Loucy (cell line): ENCODE data around the gene KIF16B.

Experiments
- H2AFZ ChIP-seq: fragments of 200-600 bp; sonication (generic); 2 replicates; pipeline ENCODE4 v1.6.0; 2016; ENCODE audit warnings: antibody characterized with exemption, mild to moderate bottlenecking, low read length, moderate library complexity
- H3F3A ChIP-seq: fragments of 200-600 bp; 2 replicates; pipeline ENCODE4 v1.6.0; 2016; ENCODE audit warnings: antibody characterized with exemption, low read depth, mild to moderate bottlenecking
- H3K27me3 ChIP-seq: fragments of 200-600 bp; sonication (generic); 2 replicates; pipeline ENCODE4 v1.6.1; 2014; ENCODE audit warnings: low read length, mild to moderate bottlenecking; ENCODE audit not compliant: insufficient read depth, poor library complexity, severe bottlenecking
- H3K36me3 ChIP-seq: fragments of 200-600 bp; sonication (generic); 2 replicates; pipeline ENCODE4 v1.6.1; 2016; ENCODE audit warnings: low read length; ENCODE audit not compliant: insufficient read depth
- H3K4me1 ChIP-seq: fragments of 200-600 bp; sonication (generic); 2 replicates; pipeline ENCODE4 v1.5.1; 2014; ENCODE audit warnings: low read length, mild to moderate bottlenecking; ENCODE audit not compliant: insufficient read depth, poor library complexity, severe bottlenecking
- H3K4me2 ChIP-seq: fragments of 200-600 bp; sonication (generic); 2 replicates; pipeline ENCODE4 v1.6.0; 2014; ENCODE audit warnings: antibody characterized with exemption, low read length, low read depth, mild to moderate bottlenecking; ENCODE audit not compliant: poor library complexity, severe bottlenecking
- H3K4me3 ChIP-seq: fragments of 200-600 bp; sonication (generic); 2 replicates; pipeline ENCODE4 v1.5.1; 2014; ENCODE audit warnings: low read length, mild to moderate bottlenecking, mixed read lengths; ENCODE audit not compliant: poor library complexity, severe bottlenecking
- H3K79me2 ChIP-seq: fragments of 200-600 bp; sonication (generic); 2 replicates; pipeline ENCODE4 v1.6.1; 2014; ENCODE audit warnings: low read length; ENCODE audit not compliant: insufficient read depth
- H3K9ac ChIP-seq: fragments of 200-600 bp; sonication (generic); 2 replicates; pipeline ENCODE4 v1.6.0; 2014; ENCODE audit warnings: mild to moderate bottlenecking, low read depth, low read length, moderate library complexity; ENCODE audit not compliant: poor library complexity, severe bottlenecking
- H3K9me2 ChIP-seq: fragments of 200-600 bp; sonication (generic); replicated peaks from 2 replicates; pipeline ENCODE4 v1.6.1; 2016; ENCODE audit warnings: low read depth, low read length, mixed read lengths
- H3K9me3 ChIP-seq: fragments of 200-600 bp; sonication (generic); 2 replicates; pipeline ENCODE4 v1.6.1; 2014; ENCODE audit warnings: mild to moderate bottlenecking, antibody characterized with exemption, low read length, low read depth; ENCODE audit not compliant: insufficient read depth
- H4K20me1 ChIP-seq: fragments of 200-600 bp; sonication (generic); 2 replicates; pipeline ENCODE4 v1.6.0; 2014; ENCODE audit warnings: antibody characterized with exemption, low read length, mild to moderate bottlenecking; ENCODE audit not compliant: insufficient read depth, poor library complexity, severe bottlenecking
- EZH2phosphoT487 ChIP-seq: fragments of 200-600 bp; IDR thresholded peaks from 2 replicates; pipeline ENCODE4 v1.6.1; 2018; ENCODE audit warnings: antibody characterized with exemption, mild to moderate bottlenecking, moderate library complexity, borderline replicate concordance
- TF ChIP-seq, protein P1 (sequence below): fragments of 200-600 bp; sonication (generic); conservative IDR thresholded peaks from 2 replicates; pipeline ENCODE4 v1.5.1; 2014; ENCODE audit warnings: mild to moderate bottlenecking, antibody characterized with exemption, low read length

The KIF16B gene

DNA sequence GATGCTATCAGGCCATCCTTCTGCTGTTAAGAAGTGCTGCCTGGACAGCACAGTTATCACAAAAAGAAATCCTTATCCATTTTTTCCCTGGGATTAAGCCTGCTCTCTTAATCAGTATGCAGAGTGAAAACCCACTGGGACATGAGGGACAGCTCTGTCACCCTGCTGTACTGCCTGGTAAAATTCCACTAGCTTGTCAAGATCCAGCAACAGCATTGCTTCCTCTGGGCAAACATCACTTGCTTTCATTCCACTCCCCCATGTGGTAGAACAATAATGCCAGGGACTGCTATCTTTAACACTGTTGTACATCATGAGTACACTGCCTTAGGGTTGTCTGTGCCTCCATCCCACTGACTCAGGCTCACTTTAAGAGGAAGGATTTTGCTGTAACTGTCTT is 331.3 kb downstream of the KIF16B start:
- no peak overlapping the region for H3K4me3 ChIP-seq
- H3K4me2 ChIP-seq = no peak overlapping the region
- H3K4me1 ChIP-seq = no peaks in the 10 kb centered on the region
- no peak overlapping the region for H2AFZ ChIP-seq
- H3K27me3 ChIP-seq = no peaks in the 10 kb centered on the region
- no peak overlapping the region for H3K9ac ChIP-seq
- H3K36me3 ChIP-seq = no peaks in the 10 kb centered on the region
- H3F3A ChIP-seq = no peaks in the 10 kb centered on the region
- H4K20me1 ChIP-seq = no peaks in the 10 kb centered on the region
- H3K9me2 ChIP-seq = no peaks in the 10 kb centered on the region
- TF ChIP-seq EZH2phosphoT487 = no peak
- TF ChIP-seq, protein P1, sequence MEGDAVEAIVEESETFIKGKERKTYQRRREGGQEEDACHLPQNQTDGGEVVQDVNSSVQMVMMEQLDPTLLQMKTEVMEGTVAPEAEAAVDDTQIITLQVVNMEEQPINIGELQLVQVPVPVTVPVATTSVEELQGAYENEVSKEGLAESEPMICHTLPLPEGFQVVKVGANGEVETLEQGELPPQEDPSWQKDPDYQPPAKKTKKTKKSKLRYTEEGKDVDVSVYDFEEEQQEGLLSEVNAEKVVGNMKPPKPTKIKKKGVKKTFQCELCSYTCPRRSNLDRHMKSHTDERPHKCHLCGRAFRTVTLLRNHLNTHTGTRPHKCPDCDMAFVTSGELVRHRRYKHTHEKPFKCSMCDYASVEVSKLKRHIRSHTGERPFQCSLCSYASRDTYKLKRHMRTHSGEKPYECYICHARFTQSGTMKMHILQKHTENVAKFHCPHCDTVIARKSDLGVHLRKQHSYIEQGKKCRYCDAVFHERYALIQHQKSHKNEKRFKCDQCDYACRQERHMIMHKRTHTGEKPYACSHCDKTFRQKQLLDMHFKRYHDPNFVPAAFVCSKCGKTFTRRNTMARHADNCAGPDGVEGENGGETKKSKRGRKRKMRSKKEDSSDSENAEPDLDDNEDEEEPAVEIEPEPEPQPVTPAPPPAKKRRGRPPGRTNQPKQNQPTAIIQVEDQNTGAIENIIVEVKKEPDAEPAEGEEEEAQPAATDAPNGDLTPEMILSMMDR = no peak
- no peaks in the 10 kb centered on the region for H3K79me2 ChIP-seq
- peaks cover 4% of the 10 kb centered on the region; the same call in 1 of the 2 replicates for H3K9me3 ChIP-seq

- Histone ChIP-seq H4K20me1 (no peaks in the 10 kb centered on the region), H3K9ac (no peak overlapping the region)
Measured at GRCh38 chr20:16240355-16240754, 332.9 kb downstream of the KIF16B start.

DNA sequence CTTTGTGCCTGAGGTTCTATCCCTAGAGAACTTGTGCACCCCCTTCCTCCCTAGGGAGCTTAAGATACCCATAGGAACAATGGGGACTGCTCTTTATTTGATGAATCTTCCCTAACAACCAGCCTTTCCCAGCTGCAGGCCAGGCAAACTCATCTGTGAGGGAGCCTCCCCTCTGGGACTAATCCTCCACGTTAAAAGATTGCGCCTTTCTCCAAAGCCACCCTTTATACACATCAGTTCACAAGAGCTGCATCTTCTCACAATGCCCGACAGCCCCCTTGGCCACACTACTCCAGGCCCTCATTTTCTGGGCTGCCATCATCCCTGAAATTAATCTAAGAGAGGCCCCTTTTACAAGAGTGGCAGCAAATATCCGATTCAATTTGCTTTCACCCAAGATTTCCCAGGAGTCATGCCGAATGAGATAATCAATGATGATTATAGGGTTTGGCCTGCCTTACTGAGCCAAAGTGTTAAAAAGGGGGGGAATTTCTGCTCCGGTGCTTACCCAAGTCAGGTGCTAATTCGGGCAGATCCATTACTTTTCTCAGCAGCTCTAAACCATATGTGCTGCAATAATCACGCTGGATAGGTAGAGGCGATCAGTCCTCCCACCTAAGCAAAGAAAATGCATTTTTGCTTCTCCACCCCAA is 336.5 kb downstream of the KIF16B start:
- Histone ChIP-seq H3K4me1 (no peaks in the 10 kb centered on the region), H3K79me2 (no peaks in the 10 kb centered on the region), H4K20me1 (no peaks in the 10 kb centered on the region), H3K9me2 (no peaks in the 10 kb centered on the region), H3K36me3 (no peaks in the 10 kb centered on the region), H3F3A (no peaks in the 10 kb centered on the region), H3K9ac (no peak overlapping the region), H3K4me3 (no peak overlapping the region), H3K27me3 (no peaks in the 10 kb centered on the region), H3K4me2 (no peak overlapping the region), H3K9me3 (peaks cover 18% of the 10 kb centered on the region; the same call in 1 of the 2 replicates), H2AFZ (no peak overlapping the region)
- TF ChIP-seq, protein P1 = no peak
- TF ChIP-seq EZH2phosphoT487 = no peak

More at GRCh38 chr20:16240355-16240754, 332.9 kb downstream of the KIF16B start:
- Histone ChIP-seq H3K27me3 (no peaks in the 10 kb centered on the region), H3K4me2 (no peak overlapping the region), H3K4me1 (no peaks in the 10 kb centered on the region), H3F3A (no peaks in the 10 kb centered on the region), H3K79me2 (no peaks in the 10 kb centered on the region), H3K4me3 (no peak overlapping the region), H2AFZ (no peak overlapping the region), H3K9me3 (peaks cover 18% of the 10 kb centered on the region; the same call in 1 of the 2 replicates), H3K36me3 (no peaks in the 10 kb centered on the region), H3K9me2 (no peaks in the 10 kb centered on the region)
- no peak for TF ChIP-seq EZH2phosphoT487
- TF ChIP-seq, protein P1 = no peak
